ENCODE measurements around the gene CRLF1. TPM values are rescaled to one million over a fixed set of nuclear protein-coding genes. Genes with fewer than 3 reads are reported as not detected.
A peak's percentile ranks its signal among the peaks of the same experiment; 100 is the strongest.
"Not testable (repeated sequence)": the region's sequence is repeated elsewhere in the genome, so short reads cannot be mapped to it uniquely, and the experiment has no call there.

The CRLF1 gene
- total RNA-seq, 1 experiment from 2014 or later: 19.4 TPM

DNA sequence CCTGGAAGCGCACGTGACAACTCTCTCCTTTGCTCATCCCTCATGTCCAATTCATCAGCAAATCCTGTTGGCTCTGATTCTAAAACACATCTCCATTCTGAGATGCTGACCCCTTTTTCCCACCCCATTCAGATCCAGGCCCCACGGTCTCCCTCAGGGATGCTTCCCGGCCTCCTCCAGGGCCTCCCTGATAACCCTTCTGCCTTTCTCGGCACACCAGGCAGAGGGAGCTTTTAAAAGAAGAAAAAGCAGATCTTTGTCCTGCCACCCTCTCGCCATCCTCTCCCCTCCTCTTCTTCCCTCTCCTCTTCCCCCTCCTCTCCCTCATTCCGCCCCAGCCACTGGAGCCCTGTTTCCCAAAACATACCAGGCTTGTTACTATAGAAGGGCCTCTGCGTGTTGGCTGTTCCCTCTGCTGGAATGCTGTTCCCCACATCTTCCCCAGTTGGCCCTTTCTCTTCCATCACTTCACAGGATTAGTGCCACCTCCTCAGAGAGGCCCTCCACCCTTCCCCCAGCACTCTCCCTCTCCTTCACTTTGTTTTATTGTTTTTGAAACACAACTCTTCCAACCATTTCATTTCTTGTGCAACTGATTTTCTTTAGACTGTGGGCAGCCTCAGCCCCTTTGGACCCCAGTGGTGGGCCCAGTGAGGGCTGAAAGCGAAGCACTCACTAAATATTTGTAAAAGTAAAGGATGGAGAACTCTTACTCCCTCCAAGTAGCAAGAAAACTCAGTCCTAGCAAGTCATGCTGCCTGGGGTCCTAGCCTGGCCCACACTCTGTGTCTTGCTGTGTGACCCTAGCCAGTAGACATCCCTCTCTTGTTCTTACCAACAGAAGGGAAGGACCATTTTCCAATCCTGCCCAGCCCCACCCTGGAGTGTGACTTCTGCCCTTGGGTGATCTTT lies 2.5 kb upstream of the CRLF1 start:
- no peak for DNase-seq (ENCODE audit: low spot score)

DNA sequence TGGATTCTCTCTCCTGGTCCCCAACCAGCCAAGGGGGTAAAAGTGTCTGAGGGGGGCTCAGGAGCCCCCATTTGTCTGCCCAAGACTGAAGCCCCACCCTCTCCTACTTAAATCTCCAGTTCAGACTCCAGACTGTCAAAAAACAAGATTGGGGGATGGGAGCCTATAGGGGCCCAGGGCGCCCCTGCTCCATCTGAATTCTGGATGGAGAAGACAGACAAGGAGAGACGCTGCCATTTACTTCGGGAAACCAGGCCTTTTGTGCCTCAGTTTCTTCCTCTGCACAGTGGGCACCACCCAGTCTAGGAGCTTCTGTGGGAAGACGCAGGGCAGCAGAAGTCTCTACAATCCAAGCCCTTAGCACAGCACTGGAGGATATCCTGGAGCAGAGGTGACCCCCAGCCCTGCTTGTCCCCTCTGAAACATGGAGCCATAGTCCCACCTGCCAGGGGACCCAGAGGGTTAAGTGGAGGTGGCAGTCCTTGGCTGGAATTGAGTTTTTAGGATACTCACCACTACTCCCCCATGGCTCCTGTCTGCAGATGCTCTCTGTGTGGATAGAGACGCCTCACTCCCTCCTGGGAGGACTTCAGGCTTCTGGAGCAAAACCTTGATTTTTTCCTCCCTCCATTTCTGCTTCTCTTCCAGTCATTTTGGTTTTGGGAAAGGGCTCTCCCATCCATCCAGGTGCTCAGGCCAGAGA lies 1.7 kb upstream of the CRLF1 start:
- no peak for DNase-seq (ENCODE audit: low spot score)

DNA sequence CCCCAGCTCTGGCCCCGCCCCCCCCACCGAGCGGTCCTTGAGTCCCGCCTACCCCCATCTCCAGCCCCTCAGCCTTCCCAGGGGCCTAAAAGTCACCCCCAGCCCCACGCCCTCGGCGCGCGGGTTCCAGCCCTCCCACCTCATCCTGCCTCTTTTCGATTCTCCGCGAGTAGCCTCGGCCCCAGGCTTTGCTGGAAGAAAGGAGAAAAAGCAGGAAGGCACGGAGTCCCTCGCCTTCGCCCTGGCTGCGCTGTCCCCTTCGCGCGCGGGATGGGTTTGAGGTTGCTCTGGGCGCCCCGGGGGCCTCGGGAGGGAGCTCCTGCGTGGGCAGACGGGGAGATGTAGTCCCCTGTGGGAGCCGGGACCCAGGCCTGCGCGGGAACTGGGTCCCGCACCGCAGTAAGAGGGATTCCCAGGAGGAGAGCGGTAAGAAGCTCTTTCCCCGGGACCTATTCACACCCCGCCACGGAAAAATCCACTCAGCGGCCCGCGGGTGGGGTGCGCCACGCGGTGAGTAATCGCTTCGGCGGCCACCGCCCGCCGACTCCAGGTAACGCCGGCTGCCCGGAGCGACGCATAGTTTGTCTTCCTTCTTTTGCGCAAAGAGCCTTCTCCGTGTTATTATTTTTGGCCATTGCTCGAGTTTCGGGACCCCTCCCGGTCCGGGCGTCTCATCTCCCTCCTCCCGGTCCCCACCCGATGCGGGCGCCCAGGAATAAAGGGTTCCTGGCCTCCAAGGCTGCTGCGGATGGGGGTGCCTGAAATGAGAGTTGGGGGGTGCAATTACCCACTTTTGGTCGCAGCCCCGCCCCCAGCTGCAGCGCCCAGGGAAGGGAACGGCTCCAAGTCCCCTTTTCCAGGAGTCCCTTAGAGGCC lies 865 bp upstream of the CRLF1 start:
- DNase-seq (ENCODE audit: low spot score): no peak

DNA sequence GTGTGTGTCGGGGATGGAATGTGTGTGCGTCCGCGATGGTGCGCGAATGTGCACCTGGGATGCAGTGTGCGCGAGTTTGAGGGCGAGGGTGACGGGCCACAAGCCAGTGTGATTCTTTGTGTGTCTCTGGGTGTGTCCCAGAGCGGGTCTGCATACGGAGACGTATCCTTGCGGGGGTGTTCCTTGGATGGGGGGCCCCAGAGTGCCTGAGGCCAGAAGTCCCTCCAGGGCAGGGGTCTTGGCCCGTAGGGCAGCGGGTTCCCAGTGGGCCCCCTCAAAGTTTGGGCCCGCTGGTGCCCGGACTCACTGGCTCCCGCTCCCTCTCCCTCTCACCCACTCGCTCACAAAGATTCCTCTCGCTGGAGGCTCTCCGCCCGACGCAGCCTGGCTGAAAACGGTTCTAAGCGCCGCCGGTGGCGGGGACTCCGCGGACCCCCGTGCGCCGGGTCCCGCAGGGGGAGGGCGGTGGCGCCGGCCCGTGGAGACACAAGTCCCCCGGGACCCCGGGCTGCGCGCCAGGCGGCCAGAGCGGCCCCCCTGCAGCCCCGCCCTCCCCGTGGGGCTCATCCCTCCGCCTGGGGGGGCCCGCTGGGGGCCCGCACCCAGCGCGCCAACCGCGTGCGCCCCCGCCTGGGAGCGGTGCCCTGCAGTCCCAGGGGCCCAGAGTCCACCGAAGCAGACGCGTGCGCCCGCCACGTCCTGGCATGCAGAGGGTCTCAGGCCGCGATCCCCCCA lies 886 bp downstream of the CRLF1 start:
- no peak for DNase-seq (ENCODE audit: low spot score)

DNA sequence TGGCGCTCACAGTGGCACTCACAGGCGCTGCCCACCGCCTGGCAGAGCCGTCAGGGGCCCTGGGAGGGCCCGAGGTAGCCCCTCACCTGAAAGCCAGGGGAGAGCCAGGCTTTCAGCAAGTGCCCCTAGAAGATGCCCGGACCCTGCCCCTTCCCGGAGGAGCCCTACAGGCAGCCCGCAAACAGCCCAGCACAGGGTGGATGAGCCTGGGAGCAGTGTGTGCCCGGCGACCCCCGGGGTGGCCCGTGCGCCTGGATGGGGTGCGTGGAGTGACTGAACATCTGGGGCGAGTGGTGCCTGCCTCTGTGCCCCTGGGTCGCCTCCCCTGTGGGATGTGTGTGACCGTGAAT lies 1.4 kb downstream of the CRLF1 start:
- no peak for DNase-seq (ENCODE audit: low spot score)

DNA sequence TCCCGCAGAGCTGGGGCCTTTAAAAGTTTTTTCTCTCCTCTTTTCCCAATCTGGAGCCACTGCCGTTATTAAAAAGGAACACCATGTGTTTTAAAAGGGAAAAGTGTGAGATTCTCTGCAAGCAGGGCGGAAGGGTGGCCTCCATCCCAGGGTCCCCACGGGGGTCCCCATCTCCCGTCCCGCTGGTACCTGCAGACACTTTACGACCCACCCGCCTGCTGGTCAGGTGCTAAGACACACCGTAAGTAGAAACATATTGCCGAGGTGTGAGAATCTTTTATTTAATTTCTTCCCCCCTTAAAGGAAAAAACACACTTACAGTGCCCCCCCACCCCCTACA lies 1.8 kb downstream of the CRLF1 start:
- DNase-seq (ENCODE audit: low spot score): no peak

DNA sequence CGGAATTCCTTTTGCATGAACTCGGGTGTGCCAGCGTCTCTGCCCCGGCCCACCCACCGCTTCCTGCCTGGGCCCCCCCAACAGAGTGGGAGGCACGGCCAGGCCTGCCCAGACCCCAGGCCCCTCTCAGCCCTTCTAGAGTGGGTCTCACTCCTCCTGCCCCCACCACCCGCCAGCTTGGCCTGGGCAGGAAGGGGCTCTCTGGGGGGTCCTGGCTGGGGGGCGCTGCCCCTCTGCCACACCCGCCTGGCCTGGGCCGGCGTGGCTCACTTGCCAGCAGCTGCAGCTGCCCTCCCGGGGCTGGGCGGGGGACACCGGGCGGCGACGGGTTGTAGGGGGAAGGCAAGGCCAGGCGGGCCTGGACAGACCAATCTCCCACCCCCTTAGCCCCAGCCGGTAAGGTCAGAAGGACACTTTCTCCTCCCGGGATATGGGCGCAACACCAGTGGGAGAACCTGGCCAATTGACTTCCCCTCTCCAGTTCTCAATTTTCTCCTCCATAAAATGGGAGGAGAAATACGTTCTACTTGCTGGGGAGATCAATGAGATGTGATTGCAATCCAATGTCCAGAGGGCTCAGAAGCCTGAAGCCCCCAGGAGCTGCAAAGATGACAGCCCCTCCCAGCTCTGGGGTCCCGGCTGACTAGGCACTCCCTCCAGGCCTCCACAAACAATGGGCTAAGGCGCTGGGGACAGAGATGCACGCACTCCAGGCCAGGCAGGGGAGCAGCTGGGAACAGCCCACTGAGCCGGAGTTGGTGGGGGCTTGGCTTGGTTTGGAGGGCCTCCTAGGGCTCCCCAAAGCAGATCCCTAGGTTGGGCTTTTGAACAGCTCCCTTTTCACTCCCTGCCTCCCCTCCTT lies 2.4 kb downstream of the CRLF1 start:
- no peak for DNase-seq (ENCODE audit: low spot score)

DNA sequence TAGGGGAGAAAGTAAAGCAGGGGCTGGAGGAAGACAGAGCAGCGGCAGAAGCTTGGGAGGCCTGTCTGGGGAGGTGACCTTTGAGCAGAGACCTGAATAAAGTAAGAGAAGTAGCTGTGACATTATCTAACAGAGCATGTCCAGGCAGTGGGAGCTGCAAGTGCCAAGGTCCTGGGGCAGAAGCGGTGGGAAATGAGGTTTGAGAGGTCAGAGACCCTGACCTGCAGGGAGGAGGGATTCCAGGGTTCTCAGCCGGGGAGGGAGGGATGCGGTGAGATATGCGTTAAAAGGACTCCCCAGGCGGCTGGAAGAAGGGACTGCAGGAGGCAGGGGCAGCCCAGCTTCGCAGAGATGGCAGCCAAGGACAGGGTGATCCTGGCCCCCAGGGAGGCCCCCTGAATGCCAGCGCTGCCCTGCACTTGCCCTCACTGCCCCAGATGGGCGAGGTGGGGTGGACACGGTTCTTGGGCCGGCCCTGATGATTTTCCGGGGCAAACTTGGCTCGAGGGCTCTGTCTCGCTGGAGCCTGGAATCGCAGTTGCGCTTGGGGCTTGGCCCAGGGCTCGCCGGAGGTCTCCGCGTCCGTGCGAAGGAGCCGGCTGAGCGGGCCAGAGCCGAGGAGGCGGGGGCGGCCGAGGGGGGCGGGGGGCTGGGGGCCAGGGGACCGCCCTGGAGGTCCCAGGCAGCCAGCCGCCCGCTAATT lies 3.2 kb downstream of the CRLF1 start:
- DNase-seq (ENCODE audit: low spot score): no peak

DNA sequence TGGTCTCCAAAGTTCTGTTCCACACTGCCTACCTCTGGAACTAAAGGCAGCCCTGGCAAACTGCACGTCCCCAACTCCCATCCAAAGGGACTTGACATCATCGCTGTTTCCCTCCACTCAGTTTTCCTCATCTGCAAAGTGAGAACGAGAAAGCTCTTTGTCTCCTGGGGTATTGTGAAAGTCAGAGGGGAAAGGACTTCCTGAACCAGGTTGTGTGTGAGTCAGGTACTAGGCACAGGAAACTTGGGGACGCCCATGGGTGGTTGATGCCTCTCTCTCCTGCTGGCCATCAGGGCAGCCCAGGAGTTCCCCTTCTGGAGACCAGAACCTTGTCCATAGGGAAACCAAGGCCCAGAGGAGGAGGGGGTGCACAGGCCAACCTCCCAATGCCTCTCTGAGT lies 4.7 kb downstream of the CRLF1 start:
- DNase-seq (ENCODE audit: low spot score): no peak

DNA sequence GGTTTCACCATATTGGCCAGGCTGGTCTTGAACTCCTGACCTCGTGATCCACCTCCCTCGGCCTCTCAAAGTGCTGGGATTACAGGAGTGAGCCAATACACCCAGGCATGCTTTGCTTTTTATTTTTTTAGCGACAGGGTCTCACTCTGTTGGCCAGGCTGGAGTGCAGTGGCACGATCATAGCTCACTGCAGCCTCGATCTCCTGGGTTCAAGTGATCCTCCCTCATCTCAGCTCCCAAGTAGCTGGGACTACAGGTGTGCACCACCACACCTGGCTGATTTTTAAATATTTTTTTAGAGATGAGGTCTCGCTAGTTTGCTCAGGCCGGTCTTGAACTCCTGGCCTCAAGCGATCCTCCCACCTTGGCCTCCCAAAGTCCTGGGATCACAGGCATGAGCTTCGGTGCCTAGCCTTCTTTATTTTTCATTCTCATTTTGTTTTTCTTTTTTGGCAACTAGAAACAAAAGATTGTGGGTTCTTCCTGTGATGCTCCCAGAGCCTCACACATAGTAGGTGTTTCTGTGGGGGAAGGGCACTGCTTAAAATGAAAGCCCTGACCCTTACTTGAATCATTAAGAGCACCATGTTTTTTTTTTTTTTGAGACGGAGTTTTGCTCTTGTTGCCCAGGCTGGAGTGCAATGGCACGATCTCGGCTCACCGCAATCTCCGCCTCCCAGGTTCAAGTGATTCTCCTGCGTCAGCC lies 5.8 kb downstream of the CRLF1 start:
- DNase-seq (ENCODE audit: low spot score): not testable (repeated sequence)

DNA sequence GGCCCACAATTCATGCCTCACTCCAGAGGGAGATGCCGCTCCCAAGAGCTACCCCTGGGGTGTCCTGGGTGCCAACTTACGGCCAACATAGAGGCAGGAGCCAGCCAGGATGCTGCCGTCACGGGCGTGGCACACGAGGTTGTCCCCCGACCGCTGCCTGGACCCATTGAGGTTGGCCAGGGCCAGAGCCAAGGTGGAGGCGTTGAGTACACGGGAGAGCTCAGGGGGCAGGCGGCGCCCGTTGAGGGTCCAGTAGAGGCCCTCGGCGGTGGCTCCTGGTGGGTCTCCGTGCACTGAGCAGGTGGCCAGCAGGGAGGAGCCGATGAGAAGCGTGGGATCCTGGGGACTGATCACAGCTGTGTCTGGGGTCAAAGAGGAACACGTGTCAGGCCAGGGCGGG lies 7.1 kb downstream of the CRLF1 start:
- DNase-seq (ENCODE audit: low spot score): no peak

DNA sequence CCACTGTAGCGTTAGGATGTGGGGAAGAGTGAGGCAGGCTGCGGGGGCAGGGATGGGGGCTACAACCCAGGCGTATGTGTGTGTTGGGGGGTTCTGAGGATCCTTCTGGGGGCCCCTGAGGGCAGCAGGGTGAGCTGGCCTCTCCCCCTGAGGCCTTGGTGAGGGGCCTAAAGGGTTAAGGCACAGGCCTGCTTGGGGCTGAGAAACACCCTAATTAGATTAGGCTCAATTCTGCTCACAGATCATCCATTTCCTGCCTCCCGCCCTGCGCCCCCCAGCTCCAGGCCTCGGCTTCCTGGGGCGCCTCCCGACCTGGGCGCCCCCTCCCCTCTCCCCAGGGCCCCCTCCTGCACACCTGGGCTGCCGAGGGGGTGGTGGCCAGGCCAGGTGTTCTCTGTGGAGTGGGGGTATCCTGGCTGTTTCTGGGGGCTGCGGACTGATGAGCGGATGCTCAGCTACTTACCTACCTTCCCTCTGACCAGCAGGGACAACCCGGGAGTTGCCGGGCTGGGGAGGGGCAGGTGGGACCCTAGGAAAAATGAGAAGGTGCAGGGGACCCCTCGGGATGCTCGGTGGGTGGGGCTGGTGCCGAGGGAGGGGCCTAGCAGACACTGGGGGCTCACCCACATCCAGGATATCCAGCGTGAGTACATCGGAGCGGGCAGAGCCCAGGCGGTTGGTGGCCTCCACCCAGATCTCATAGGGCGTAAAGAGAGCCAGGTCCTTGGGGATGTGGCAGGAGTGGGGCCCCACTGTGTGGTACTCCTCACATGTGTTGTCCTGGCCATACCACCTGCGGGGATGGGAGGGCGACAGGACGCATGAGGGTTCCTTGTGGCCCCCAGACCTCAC lies 8.6 kb downstream of the CRLF1 start:
- no peak for DNase-seq (ENCODE audit: low spot score)

DNA sequence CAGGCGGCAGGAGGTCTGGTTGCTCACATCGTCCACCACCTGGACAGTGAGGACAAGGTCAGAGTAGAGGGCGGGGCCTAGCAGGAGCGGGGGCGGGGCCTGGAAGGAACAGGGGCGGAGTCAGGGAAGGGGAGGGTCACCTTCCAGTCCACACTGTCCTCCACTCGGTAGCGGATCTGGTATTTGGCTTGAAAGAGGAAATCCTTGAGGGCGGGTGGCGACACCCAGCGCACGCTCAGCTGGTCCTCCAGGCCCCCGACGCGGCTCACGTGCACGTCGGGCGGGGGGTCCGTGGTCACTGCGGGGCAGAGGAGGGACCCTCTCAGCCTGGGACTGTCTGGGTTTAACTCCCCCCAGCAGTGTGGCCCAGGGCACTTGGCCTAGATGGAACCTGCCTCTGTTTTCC lies 9.8 kb downstream of the CRLF1 start:
- no peak for DNase-seq (ENCODE audit: low spot score)

DNA sequence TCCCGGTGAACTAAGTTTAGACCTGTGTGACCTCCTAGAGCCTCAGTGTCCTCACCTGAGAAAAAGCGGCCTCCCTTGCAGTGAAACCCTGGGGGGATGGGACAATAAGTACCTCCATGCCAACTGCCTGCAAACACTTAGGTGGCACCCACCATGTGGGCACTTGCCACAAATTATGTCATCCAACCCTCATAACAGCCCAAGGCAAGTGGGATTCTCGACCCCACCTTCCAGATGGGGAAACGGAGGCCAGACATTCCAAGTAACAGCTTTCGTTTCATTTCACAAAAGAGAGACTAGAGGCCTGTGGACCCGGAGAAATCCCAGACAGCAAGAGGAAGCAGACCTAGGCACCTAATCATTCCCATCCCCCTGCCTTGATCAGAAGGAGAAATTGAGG lies 11.1 kb downstream of the CRLF1 start:
- DNase-seq (ENCODE audit: low spot score): no peak

DNA sequence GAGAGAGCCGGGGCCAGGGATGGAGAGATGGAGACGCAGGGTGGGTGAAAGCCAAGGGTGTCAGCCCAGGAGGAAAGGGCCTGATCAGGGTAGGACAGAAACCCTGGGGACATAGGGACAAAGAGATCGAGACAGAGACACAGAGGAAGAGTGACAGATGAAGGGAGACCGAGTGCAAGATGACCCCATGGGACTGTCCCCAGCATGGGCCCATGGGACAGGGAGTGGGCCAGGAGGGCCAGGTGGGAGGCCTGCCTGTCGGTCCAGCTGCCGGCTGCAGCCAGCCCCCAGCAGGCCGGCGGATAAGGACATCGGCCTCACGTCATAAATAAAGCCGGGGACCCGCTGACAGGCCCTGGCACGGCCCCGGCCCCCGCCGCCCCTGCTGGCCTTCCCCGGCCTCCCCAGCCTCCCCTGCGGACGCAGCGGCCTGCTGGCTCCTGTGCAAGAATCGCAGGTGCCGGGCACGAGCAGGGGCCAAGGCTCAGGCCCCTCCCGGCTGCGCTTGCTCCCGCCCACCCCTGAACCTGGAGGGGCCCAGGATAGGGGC lies 11.7 kb downstream of the CRLF1 start:
- no peak for DNase-seq (ENCODE audit: low spot score)

DNA sequence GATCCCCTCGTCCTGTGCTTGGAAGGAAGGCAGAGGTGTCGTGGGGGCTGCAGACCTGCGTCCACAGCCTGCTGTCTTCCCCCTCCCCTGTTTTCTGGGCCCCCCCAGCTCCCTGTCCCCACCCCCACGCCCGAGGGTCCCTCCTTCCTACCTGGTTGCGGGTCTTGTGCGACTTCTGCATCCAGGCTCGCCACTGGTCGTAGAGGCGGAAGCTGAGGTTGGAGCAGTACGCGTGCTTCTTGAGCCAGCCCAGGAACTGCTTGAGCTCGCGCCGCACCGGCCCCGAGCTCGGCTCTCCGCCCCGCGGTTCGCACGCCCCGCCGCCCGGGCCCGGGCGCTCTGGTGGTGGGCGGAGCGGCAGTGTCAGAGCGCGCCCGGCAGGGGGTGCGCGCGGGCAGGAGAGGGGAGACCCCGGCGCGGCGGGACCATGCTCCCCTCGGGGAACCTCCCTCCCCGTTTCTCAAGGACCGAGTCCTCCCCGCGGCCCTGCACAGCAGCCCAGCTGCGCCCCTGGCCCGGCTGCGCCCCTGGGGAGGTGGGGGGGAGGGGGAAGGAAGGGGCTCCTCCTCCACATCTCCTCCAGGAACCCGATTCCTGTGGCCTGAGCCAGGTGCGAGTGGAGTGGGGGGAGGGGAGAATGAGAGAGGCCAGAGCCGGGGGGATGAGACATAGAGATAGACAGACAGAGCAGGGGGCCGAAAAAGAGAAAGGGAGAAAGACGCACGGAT lies 12.3 kb downstream of the CRLF1 start:
- DNase-seq (ENCODE audit: low spot score): peak; percentile 56

DNA sequence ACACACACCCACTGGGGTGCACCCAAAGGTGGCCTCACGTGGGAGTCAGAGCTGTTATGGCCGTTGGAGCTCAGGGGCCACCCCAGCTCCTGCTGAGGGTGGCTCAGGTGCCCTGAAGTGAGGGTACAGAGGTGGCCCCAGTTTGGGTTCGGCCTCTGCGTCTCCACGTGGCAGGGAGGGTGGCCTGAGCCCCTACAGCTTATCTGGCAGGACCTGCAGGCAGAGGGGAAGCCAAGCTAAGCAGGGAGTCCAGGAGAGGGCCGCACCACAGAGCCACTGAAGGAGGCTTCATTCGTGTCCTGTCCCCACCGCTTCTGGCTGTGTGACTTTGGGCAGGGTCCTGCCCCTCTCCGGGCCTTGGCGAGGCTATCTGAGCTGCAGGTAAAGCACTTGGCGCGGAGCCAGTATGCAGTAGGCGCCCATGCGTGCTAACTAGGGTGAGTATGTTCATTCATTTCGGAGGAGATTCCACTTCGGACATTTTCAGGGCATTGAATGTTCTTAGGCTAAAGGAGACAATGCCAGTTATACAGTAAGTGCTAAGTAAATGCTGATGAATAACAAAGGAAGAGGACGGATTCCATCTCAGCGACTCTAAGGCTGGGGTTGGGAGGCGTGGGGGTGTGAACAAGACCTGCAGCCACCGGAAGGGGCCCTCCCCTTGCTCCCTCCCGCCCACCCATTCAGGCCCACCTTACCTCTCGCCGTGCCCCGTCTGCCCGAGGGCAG lies 13.1 kb downstream of the CRLF1 start:
- DNase-seq (ENCODE audit: low spot score): no peak
